ENCODE measurements around the gene SOD3.

DNA sequence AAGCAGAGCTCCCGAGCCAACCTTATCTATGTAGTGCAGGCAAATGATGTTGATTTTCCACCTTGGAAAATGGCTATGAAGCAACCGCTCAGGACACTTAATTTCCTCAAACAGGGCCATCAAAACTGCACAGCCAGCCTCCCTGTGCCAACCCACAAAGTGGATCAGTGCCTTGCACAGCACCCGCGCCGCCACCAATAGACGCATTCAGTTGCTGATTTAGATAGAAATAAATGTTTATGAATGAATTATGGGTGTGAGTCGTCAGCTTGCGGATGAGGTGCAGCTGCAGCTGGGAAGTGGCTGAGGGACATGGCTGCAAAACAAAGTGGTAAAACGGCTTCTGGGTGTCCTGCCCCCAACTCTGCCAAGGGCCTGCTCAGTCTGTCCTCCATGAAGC is 47.0 kb downstream of the SOD3 start:
- TF ChIP-seq TAF1 (IDR thresholded peaks at IDR 0.05; ENCODE audit: borderline replicate concordance, low read depth, low read length): no peak
- TF ChIP-seq POLR2A (IDR thresholded peaks at IDR 0.05; ENCODE audit: low read depth, low read length): no peak
- TF ChIP-seq POLR2AphosphoS5 (IDR thresholded peaks at IDR 0.05; ENCODE audit: low read depth, low read length): no peak
